Measurements from ENCODE around the gene CCDC197. TPM values are rescaled to one million over a fixed set of nuclear protein-coding genes. Genes with fewer than 3 reads are reported as not detected.

CCDC197 gene
- total RNA-seq, 2 experiments from 2014 or later: not detected

DNA sequence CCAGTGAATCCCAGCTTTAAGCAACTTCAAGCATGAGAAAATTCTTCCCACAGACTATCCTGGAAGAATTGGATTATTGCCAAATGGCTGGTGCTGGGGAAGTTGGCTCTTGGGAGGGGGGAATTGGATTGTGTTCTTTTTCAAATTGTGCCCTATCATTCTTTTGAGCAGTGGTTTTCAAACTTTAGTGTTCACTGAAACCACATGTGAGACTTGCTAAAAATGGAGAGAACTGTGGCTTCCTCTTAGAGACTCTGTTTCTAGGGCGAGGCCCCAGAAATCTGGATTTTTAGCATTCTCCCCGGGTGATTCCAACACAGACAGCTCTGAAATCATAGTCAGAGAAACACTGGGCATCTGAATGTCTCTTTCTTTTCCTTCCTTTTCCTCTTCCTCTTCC, 14.7 kb downstream of the CCDC197 start:
- H3K9me3 ChIP-seq (ENCODE audit: low read length): no peaks in the 10 kb centered on the region
- ChIA-PET CTCF (ENCODE audit: unreplicated experiment) (interaction anchor here (0.8 to 1.5 kb wide), 2 partner anchors 12 to 76 kb away, joined by 3 to 7 read pairs; no protein-coding TSS in a partner anchor), POLR2A (interaction anchor here (0.6 to 1.3 kb wide), 3 partner anchors 65 to 163 kb away, joined by 3 to 5 read pairs (median 3); no protein-coding TSS in a partner anchor)
- peaks cover 13% of the 10 kb centered on the region for H3K4me1 ChIP-seq (ENCODE audit: insufficient read depth, low read length, poor library complexity, severe bottlenecking)
- intact Hi-C loops (cut with micrococcal nuclease; ENCODE audit: unreplicated experiment): no loop called here
- H3K79me2 ChIP-seq (ENCODE audit: insufficient read depth, low read depth, low read length): no peaks in the 10 kb centered on the region
- peak; percentile 18 for DNase-seq (ENCODE audit: low spot score)
- no peaks in the 10 kb centered on the region for H3K9me2 ChIP-seq (ENCODE audit: insufficient read depth, low read length)
- no peak overlapping the region for H3K27ac ChIP-seq (ENCODE audit: low read depth, low read length, poor library complexity, severe bottlenecking)
- no peaks in the 10 kb centered on the region for H3K36me3 ChIP-seq (ENCODE audit: insufficient read depth, low read length)
- no peak overlapping the region for H2AFZ ChIP-seq (ENCODE audit: low read length)
- peak overlapping the region; percentile 26 for H3K4me2 ChIP-seq (ENCODE audit: low read length)
- no peaks in the 10 kb centered on the region for H4K20me1 ChIP-seq (ENCODE audit: insufficient read depth, low read length)
- no TSS peak for BruUV-seq (replicated peaks)
- peak overlapping the region; percentile 4 for H3K4me3 ChIP-seq (ENCODE audit: low read depth, low read length, poor library complexity, severe bottlenecking)
- no peak for TF ChIP-seq EZH2phosphoT487 (IDR thresholded peaks at IDR 0.05; ENCODE audit: borderline replicate concordance, low read depth, low read length)
- TF ChIP-seq, protein P1, sequence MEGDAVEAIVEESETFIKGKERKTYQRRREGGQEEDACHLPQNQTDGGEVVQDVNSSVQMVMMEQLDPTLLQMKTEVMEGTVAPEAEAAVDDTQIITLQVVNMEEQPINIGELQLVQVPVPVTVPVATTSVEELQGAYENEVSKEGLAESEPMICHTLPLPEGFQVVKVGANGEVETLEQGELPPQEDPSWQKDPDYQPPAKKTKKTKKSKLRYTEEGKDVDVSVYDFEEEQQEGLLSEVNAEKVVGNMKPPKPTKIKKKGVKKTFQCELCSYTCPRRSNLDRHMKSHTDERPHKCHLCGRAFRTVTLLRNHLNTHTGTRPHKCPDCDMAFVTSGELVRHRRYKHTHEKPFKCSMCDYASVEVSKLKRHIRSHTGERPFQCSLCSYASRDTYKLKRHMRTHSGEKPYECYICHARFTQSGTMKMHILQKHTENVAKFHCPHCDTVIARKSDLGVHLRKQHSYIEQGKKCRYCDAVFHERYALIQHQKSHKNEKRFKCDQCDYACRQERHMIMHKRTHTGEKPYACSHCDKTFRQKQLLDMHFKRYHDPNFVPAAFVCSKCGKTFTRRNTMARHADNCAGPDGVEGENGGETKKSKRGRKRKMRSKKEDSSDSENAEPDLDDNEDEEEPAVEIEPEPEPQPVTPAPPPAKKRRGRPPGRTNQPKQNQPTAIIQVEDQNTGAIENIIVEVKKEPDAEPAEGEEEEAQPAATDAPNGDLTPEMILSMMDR (conservative IDR thresholded peaks at IDR 0.05; ENCODE audit: low read length): no peak

DNA sequence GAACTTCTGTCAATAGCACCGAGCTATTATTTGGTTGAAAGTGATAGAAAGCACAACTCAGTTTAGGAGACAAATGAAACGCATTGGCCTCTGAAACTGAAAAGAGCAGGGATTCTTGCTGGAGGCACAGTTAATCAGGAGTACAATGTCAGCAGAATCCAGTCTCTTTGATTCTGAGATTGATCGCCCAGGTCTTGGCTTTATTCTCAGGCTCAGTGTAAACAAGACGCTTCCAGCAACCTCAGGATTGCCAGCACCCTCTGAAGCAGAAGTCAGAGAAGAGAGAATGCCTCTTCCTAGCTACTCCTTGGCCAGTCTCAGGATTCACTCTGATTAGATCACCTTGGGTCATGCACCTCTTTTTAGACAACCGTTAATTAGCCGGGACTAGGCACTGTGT, 17.3 kb downstream of the CCDC197 start:
- H3K9me2 ChIP-seq (ENCODE audit: insufficient read depth, low read length): no peaks in the 10 kb centered on the region
- no peak overlapping the region for H3K27ac ChIP-seq (ENCODE audit: low read depth, low read length, poor library complexity, severe bottlenecking)
- no peaks in the 10 kb centered on the region for H3K9me3 ChIP-seq (ENCODE audit: low read length)
- intact Hi-C loops (cut with micrococcal nuclease; ENCODE audit: unreplicated experiment): no loop called here
- no peak for TF ChIP-seq EZH2phosphoT487 (IDR thresholded peaks at IDR 0.05; ENCODE audit: borderline replicate concordance, low read depth, low read length)
- TF ChIP-seq, protein P1 (conservative IDR thresholded peaks at IDR 0.05; ENCODE audit: low read length): no peak
- CTCF ChIA-PET (ENCODE audit: unreplicated experiment): no interaction called here
- no peaks in the 10 kb centered on the region for H3K79me2 ChIP-seq (ENCODE audit: insufficient read depth, low read depth, low read length)
- H3K36me3 ChIP-seq (ENCODE audit: insufficient read depth, low read length): no peaks in the 10 kb centered on the region
- DNase-seq (ENCODE audit: low spot score): no peak
- BruUV-seq (replicated peaks): no TSS peak
- no peak overlapping the region for H3K4me3 ChIP-seq (ENCODE audit: low read depth, low read length, poor library complexity, severe bottlenecking)
- H2AFZ ChIP-seq (ENCODE audit: low read length): no peak overlapping the region
- POLR2A ChIA-PET: no interaction called here
- H4K20me1 ChIP-seq (ENCODE audit: insufficient read depth, low read length): no peaks in the 10 kb centered on the region
- H3K4me2 ChIP-seq (ENCODE audit: low read length): no peak overlapping the region
- peaks cover 13% of the 10 kb centered on the region for H3K4me1 ChIP-seq (ENCODE audit: insufficient read depth, low read length, poor library complexity, severe bottlenecking)

DNA sequence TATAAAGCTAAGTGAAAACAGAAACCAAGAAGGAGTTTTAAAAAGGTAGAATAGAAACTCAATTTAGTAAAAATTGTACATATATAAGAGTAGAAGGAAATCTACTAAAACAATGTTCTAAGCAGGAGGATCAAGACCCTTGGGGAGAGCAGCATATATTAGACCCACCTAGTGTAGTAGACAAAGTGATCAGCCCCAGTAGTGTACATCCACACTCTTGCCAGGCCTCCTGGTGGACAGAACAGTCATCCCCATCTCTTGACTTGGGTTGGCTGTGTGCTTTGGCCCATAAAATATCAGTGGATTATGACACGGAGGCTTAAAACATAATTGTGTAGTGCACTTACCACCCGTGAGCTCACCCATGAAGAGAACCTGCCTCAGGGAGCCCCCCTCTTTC, 18.1 kb downstream of the CCDC197 start:
- no peak overlapping the region for H3K4me3 ChIP-seq (ENCODE audit: low read depth, low read length, poor library complexity, severe bottlenecking)
- H3K27ac ChIP-seq (ENCODE audit: low read depth, low read length, poor library complexity, severe bottlenecking): no peak overlapping the region
- no peaks in the 10 kb centered on the region for H3K9me3 ChIP-seq (ENCODE audit: low read length)
- H3K4me2 ChIP-seq (ENCODE audit: low read length): no peak overlapping the region
- no peak for DNase-seq (ENCODE audit: low spot score)
- TF ChIP-seq EZH2phosphoT487 (IDR thresholded peaks at IDR 0.05; ENCODE audit: borderline replicate concordance, low read depth, low read length): no peak
- TF ChIP-seq, protein P1 (conservative IDR thresholded peaks at IDR 0.05; ENCODE audit: low read length): no peak
- H3K9me2 ChIP-seq (ENCODE audit: insufficient read depth, low read length): no peaks in the 10 kb centered on the region
- ChIA-PET POLR2A (no interaction called here), CTCF (ENCODE audit: unreplicated experiment) (no interaction called here)
- intact Hi-C loops (cut with micrococcal nuclease; ENCODE audit: unreplicated experiment): no loop called here
- H3K79me2 ChIP-seq (ENCODE audit: insufficient read depth, low read depth, low read length): no peaks in the 10 kb centered on the region
- no peaks in the 10 kb centered on the region for H4K20me1 ChIP-seq (ENCODE audit: insufficient read depth, low read length)
- H3K36me3 ChIP-seq (ENCODE audit: insufficient read depth, low read length): no peaks in the 10 kb centered on the region
- BruUV-seq (replicated peaks): no TSS peak
- H2AFZ ChIP-seq (ENCODE audit: low read length): no peak overlapping the region
- peaks cover 13% of the 10 kb centered on the region for H3K4me1 ChIP-seq (ENCODE audit: insufficient read depth, low read length, poor library complexity, severe bottlenecking)

Measured in OCI-LY7 (cell line).